Endothelial cell of umbilical vein (primary cell): ENCODE results near the gene MOAP1. TPM values are rescaled to one million over a fixed set of nuclear protein-coding genes. Genes with fewer than 3 reads are reported as not detected.
A peak's percentile ranks its signal among the peaks of the same experiment; 100 is the strongest.
"Not testable (repeated sequence)": the region's sequence is repeated elsewhere in the genome, so short reads cannot be mapped to it uniquely, and the experiment has no call there.

ENCODE experiments used
- Bru-seq: library from RNA; stranded (reverse); fragments of 400-500 nt; gene quantifications from one replicate; lab custom pipeline; 2021; lab: Mats Ljungman, UMichigan
- BruChase-seq, 2 experiments: library from RNA; stranded (reverse); fragments of 400-500 nt; gene quantifications; one replicate each; lab custom pipeline; 2021; lab: Mats Ljungman, UMichigan
- BruUV-seq: library from RNA; stranded (reverse); fragments of 400-500 nt; replicated peaks from 2 replicates; lab custom pipeline; 2021; lab: Mats Ljungman, UMichigan
- CTCF ChIA-PET: fragments of 300-600, 350-600 bp; sonication (Branson Sonifier 250); formaldehyde crosslinking; loops from one replicate; lab custom pipeline; 2021; ENCODE audit warnings: antibody characterized with exemption, inconsistent platforms; lab: Charles Lee
- POLR2A ChIA-PET: fragments of 300-600, 350-600 bp; sonication (Branson Sonifier 250); formaldehyde crosslinking; loops from one replicate; lab custom pipeline; 2021; ENCODE audit warnings: antibody characterized with exemption, inconsistent platforms; lab: Charles Lee
- DNase-seq: peaks from one replicate; pipeline ENCODE4 v3.0.0-alpha.2; 2011; ENCODE audit warnings: low read depth, low spot score
- FAIRE-seq: peaks from 2 replicates; lab custom pipeline; 2011; peaks lifted over from hg19 to GRCh38; lab: Jason Lieb, UNC
- H2AFZ ChIP-seq: 2 replicates; pipeline ENCODE4 v1.6.0; 2012; ENCODE audit warnings: low read depth, low read length, control low read depth, inconsistent platforms
- H3K27ac ChIP-seq: 2 replicates; pipeline ENCODE4 v1.5.1; 2011; ENCODE audit warnings: low read depth, mild to moderate bottlenecking, control low read depth, low read length, moderate library complexity; ENCODE audit not compliant: insufficient read depth
- H3K27me3 ChIP-seq, 2 experiments: 2 replicates each; pipeline versions ENCODE4 v1.6.0 to v1.6.1; 2011; ENCODE audit warnings: low read length in 2 of 2, mixed read lengths in 1 of 2; ENCODE audit not compliant: control insufficient read depth in 2 of 2, insufficient read depth in 2 of 2
- H3K36me3 ChIP-seq, 2 experiments: 2 replicates in 1 of 2; 3 replicates in 1 of 2; pipeline ENCODE4 v1.5.1; 2011; ENCODE audit warnings: low read length in 2 of 2, mild to moderate bottlenecking in 1 of 2, moderate library complexity in 1 of 2; ENCODE audit not compliant: control insufficient read depth in 2 of 2, insufficient read depth in 2 of 2; ENCODE audit errors: extremely low read depth in 1 of 2
- H3K4me1 ChIP-seq: 3 replicates; pipeline ENCODE4 v1.5.1; 2011; ENCODE audit warnings: mild to moderate bottlenecking, low read length; ENCODE audit not compliant: control insufficient read depth, insufficient read depth; ENCODE audit errors: extremely low read depth
- H3K4me2 ChIP-seq: 2 replicates; pipeline ENCODE4 v1.6.1; 2011; ENCODE audit warnings: low read length, control low read depth, mixed read lengths; ENCODE audit not compliant: insufficient read depth
- H3K4me3 ChIP-seq, 3 experiments: fragments of 200-600 bp in 1 of 3; sonication (generic), shearing (Covaris generic) in 1 of 3; replicated peaks in 1 of 3; 2 replicates each; pipeline ENCODE4 v1.5.1; 2011 to 2016; ENCODE audit warnings: control low read depth in 3 of 3, low read length in 3 of 3, mild to moderate bottlenecking in 2 of 3, inconsistent platforms in 1 of 3, low read depth in 1 of 3, moderate library complexity in 1 of 3; ENCODE audit not compliant: insufficient read depth in 1 of 3
- H3K79me2 ChIP-seq: 2 replicates; pipeline ENCODE4 v1.6.0; 2012; ENCODE audit warnings: low read length, inconsistent platforms; ENCODE audit not compliant: control insufficient read depth, insufficient read depth
- H3K9ac ChIP-seq: replicated peaks from 2 replicates; pipeline ENCODE3; 2011; ENCODE audit warnings: low read length, control low read depth; ENCODE audit not compliant: insufficient read depth; ENCODE audit errors: extremely low read depth
- H3K9me1 ChIP-seq: replicated peaks from 3 replicates; pipeline ENCODE4 v1.6.0; 2011; ENCODE audit warnings: mild to moderate bottlenecking, low read length; ENCODE audit not compliant: control insufficient read depth, insufficient read depth; ENCODE audit errors: extremely low read depth
- H3K9me3 ChIP-seq: replicated peaks from 2 replicates; pipeline ENCODE4 v1.5.1; 2012; ENCODE audit warnings: low read length, inconsistent platforms; ENCODE audit not compliant: control insufficient read depth, insufficient read depth
- H4K20me1 ChIP-seq: replicated peaks from 2 replicates; pipeline ENCODE3; 2011; ENCODE audit warnings: mild to moderate bottlenecking, low read length; ENCODE audit not compliant: control insufficient read depth, insufficient read depth; ENCODE audit errors: extremely low read depth
- GATA2 ChIP-seq: IDR thresholded peaks from 2 replicates; pipeline ENCODE4 v1.7.0; 2011; ENCODE audit warnings: low read depth, mild to moderate bottlenecking, moderate library complexity, mixed read lengths, low read length; ENCODE audit not compliant: insufficient read length, insufficient read depth
- POLR2A ChIP-seq: IDR thresholded peaks from 2 replicates; pipeline ENCODE4 v1.6.1; 2012; ENCODE audit warnings: low read depth, mild to moderate bottlenecking, control low read depth, low read length
- POLR2AphosphoS5 ChIP-seq: IDR thresholded peaks from 2 replicates; pipeline ENCODE4 v1.6.1; 2012; ENCODE audit warnings: low read depth, mild to moderate bottlenecking, control low read depth, low read length, moderate library complexity; ENCODE audit not compliant: insufficient read depth
- dilution Hi-C: fragments of 300-500 bp; cut with MboI; formaldehyde crosslinking; loops from one replicate; pipeline ENCODE4 v1.15.0; 2019; ENCODE audit warnings: low sequenced_read_pairs; ENCODE audit not compliant: extremely low pct_ligation_motif_present
- intact Hi-C: fragments of 100-400 bp; cut with micrococcal nuclease; formaldehyde crosslinking; loops from one replicate; pipeline ENCODE4 v1.10.0; 2022
- long read RNA-seq: library from polyadenylated mRNA; stranded (forward); transcript quantifications from one replicate; pipeline ENCODE4 v2.0.0, GENCODE V29; 2021
- polyA minus RNA-seq, 3 experiments: library from RNA; depleted of rRNA, polyadenylated mRNA; stranded (reverse); fragments of >200 nt; gene quantifications; 1 replicate in 1 of 3; 2 replicates in 2 of 3; pipeline ENCODE4 v1.2.3, GENCODE V29; 2011
- polyA plus RNA-seq, 4 experiments: library from polyadenylated mRNA; depleted of rRNA in 3 of 4; stranded (reverse) in 3 of 4; unstranded in 1 of 4; fragments of >200 nt; gene quantifications; 2 replicates each; pipeline versions ENCODE4 v1.2.1 to v1.2.3, GENCODE V29; 2011 to 2012; ENCODE audit warnings: missing spikeins in 1 of 4
- total RNA-seq: library from RNA; stranded (reverse); gene quantifications from 2 replicates; pipeline ENCODE4 v1.2.3, GENCODE V29; 2021
- TF ChIP-seq, protein P1 (sequence below), 2 donors: IDR thresholded peaks; 1 replicate in 1 of 2; 2 replicates in 1 of 2; pipeline ENCODE4 v1.5.1; 2011; ENCODE audit warnings: low read length in 2 of 2, mild to moderate bottlenecking in 2 of 2, moderate library complexity in 2 of 2, control low read depth in 1 of 2, inconsistent platforms in 1 of 2, low read depth in 1 of 2; ENCODE audit not compliant: insufficient read depth in 1 of 2; ENCODE audit errors: extremely low read depth in 1 of 2

MOAP1 gene
- 15.0 and 16.6 TPM in 2 replicates for total RNA-seq
- polyA plus RNA-seq, result 19.8 and 21.0 TPM in 2 replicates
- polyA plus RNA-seq (2011; cell fraction: cytosol; rRNA removed), result 17.8 and 18.0 TPM in 2 replicates
- polyA plus RNA-seq (2011; cell fraction: nucleus; rRNA removed), result 11.1 and 15.8 TPM in 2 replicates
- polyA plus RNA-seq (2012), result 11.7 and 12.7 TPM in 2 replicates
- polyA minus RNA-seq, result 9.6 and 10.8 TPM in 2 replicates
- 8.1 TPM for polyA minus RNA-seq (2011; cell fraction: cytosol; rRNA and poly(A)+ RNA removed)
- 5.9 and 8.6 TPM in 2 replicates for polyA minus RNA-seq (2011; cell fraction: nucleus; rRNA and poly(A)+ RNA removed)
- Bru-seq, nascent RNA, result percentile 74 among the genes with signal in this experiment
- BruChase-seq, experiment 1, labeled RNA remaining after a 6-hour chase, result percentile 61 among the genes with signal in this experiment
- percentile 96 among the genes with signal in this experiment for BruChase-seq, experiment 2, labeled RNA remaining after a 2-hour chase
- long read RNA-seq, transcript MOAP1-201 (3 exons, 2,441 nt), result major isoform, 19 of 23 reads
- long read RNA-seq, partial matches to known transcripts, result 0 of 23 reads
- long read RNA-seq, other reads (novel, unspliced or antisense), result 1 of 23 reads

DNA sequence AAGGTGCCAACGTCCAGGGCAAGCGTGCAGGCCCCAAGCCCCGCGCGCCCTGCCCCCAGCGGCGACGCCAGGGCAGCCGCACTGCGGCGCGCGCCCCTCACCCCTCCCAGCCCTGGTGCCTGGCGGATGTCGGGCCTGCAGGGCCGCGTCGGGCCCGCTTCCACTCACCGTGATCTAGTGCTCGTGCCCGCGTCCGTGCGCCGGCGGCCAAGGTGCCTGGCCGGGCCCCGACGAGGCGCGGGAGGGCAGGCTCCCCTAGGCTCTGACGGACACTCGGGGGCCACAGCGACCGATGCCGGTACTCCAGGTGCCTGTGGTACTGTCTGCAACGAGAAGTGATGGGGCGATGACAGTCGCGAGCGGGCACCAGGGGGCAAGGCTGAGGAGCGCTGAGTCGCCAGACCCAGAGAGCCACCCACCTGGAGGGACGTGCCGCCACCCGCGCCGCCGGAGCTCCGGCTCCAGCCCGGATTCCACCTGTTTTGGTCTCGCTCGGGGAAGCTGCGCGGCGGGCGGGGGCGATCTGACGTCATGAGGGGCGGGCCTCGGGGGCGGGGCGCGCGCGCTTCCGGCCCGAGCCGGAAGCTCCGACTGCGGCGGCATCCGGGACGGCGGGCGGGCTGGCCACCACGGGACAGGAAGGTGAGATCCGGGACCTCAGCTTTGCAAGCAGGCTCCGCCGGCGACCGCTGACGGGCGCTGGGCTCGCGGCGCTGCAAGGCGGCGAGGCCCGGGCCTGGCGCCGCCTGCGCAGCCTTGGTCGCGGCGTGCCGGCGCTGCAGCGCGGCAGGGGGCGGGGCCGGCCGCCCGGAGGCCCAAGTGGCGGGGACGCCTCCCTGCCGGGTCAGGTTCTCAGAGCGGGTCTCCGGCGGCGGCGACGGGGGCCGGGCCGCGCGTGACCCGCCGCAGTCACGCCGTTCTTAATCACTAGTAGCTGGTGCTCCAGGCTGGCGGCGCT lies at the start of gene MOAP1, which contains the start of gene LYSET:
MOAP1 (minus strand) TSS at position 507 of the 958 bp plus-strand sequence. CDS start 655 bp downstream, outside the sequence.
LYSET (plus strand) TSS at position 927 of the 958 bp plus-strand sequence. CDS start 89 bp downstream, outside the sequence.
- no peaks in the 10 kb centered on the region for H3K9me3 ChIP-seq
- peak within 1 kb of the TSS; percentile 99 for H3K4me2 ChIP-seq
- CTCF ChIA-PET, result interaction anchor here (0.8 to 3.5 kb wide), 11 partner anchors 9 to 434 kb away, joined by 3 to 33 read pairs (median 5); partner anchors contain the start of genes GON7 and UBR7
- peaks cover 18% of the 10 kb centered on the region for H3K79me2 ChIP-seq
- no peaks in the 10 kb centered on the region for H3K36me3 ChIP-seq
- FAIRE-seq (peak; percentile 91), DNase-seq (peak; percentile 88)
- peak within 1 kb of the TSS; percentile 91 for H2AFZ ChIP-seq
- peaks cover 21% of the 10 kb centered on the region for H3K4me1 ChIP-seq
- peak within 1 kb of the TSS; percentile 90 for H3K9ac ChIP-seq
- no peaks in the 10 kb centered on the region for H3K27me3 ChIP-seq
- POLR2A ChIA-PET, result interaction anchor here (0.6 to 2.1 kb wide), 3 partner anchors 22 to 283 kb away, joined by 3 to 8 read pairs (median 4); partner anchors contain the start of genes GON7 and UBR7
- H3K9me1 ChIP-seq, result no peaks in the 10 kb centered on the region
- H4K20me1 ChIP-seq, result no peaks in the 10 kb centered on the region
- intact Hi-C loops, result loop anchor here (1.0 to 10.0 kb wide), 3 partner anchors 23 to 1080 kb away; partner anchors contain the start of genes ATXN3, BTBD7, GON7 and UBR7
- TF ChIP-seq POLR2A, result peak; percentile 91
- TF ChIP-seq GATA2, result no peak
- peak; percentile 83 for TF ChIP-seq POLR2AphosphoS5
- TF ChIP-seq, protein P1, sequence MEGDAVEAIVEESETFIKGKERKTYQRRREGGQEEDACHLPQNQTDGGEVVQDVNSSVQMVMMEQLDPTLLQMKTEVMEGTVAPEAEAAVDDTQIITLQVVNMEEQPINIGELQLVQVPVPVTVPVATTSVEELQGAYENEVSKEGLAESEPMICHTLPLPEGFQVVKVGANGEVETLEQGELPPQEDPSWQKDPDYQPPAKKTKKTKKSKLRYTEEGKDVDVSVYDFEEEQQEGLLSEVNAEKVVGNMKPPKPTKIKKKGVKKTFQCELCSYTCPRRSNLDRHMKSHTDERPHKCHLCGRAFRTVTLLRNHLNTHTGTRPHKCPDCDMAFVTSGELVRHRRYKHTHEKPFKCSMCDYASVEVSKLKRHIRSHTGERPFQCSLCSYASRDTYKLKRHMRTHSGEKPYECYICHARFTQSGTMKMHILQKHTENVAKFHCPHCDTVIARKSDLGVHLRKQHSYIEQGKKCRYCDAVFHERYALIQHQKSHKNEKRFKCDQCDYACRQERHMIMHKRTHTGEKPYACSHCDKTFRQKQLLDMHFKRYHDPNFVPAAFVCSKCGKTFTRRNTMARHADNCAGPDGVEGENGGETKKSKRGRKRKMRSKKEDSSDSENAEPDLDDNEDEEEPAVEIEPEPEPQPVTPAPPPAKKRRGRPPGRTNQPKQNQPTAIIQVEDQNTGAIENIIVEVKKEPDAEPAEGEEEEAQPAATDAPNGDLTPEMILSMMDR (IDR thresholded peaks at IDR 0.05; ENCODE audit: extremely low read depth in 1 of 2, insufficient read depth in 1 of 2, low read depth in 1 of 2, low read length in 2 of 2), result peak in 1 of 2 donors; percentile 27
- peak within 1 kb of the TSS; percentile 58 to 98 (median 96) for H3K4me3 ChIP-seq
- dilution Hi-C loops, result no loop called here
- no TSS peak for BruUV-seq
- H3K27ac ChIP-seq, result peak within 1 kb of the TSS; percentile 98

GRCh38 chr14:93233078-93233477 lies 48.4 kb upstream of the MOAP1 start:
- H2AFZ ChIP-seq, H3K4me3 ChIP-seq, H3K9me1 ChIP-seq, H3K9ac ChIP-seq, H4K20me1 ChIP-seq, H3K9me3 ChIP-seq, H3K4me2 ChIP-seq, H3K27ac ChIP-seq, H3K79me2 ChIP-seq, DNase-seq, POLR2A ChIA-PET, FAIRE-seq, dilution Hi-C loops, H3K4me1 ChIP-seq, H3K36me3 ChIP-seq, BruUV-seq, H3K27me3 ChIP-seq: not testable (repeated sequence)
- intact Hi-C loops, result loop anchor here (2.0 to 5.0 kb wide), 2 partner anchors 100 to 384 kb away; partner anchors contain the start of gene BTBD7
- CTCF ChIA-PET, result interaction anchor here (0.7 to 3.3 kb wide), 6 partner anchors 14 to 659 kb away, joined by 3 to 10 read pairs (median 4); no protein-coding TSS in a partner anchor
